Astrocyte (in vitro differentiated cells and primary cell): ENCODE measurements around the gene HSD17B8. TPM values are rescaled to one million over a fixed set of nuclear protein-coding genes. Genes with fewer than 3 reads are reported as not detected.

ENCODE experiments used
- DNase-seq: peaks from one replicate; pipeline ENCODE4 v3.0.0-alpha.2; 2010; ENCODE audit warnings: low read depth
- FAIRE-seq: peaks from 2 replicates; lab custom pipeline; 2011; peaks lifted over from hg19 to GRCh38; lab: Jason Lieb, UNC
- H2AFZ ChIP-seq: 2 replicates; pipeline ENCODE4 v1.6.0; 2012; ENCODE audit warnings: low read depth, low read length, inconsistent platforms
- H3K27ac ChIP-seq: 2 replicates; pipeline ENCODE4 v1.5.1; 2011; ENCODE audit warnings: low read depth, low read length, inconsistent platforms
- H3K27me3 ChIP-seq: 2 replicates; pipeline ENCODE4 v1.6.0; 2011; ENCODE audit warnings: low read length, inconsistent platforms; ENCODE audit not compliant: insufficient read depth
- H3K36me3 ChIP-seq: 2 replicates; pipeline ENCODE4 v1.5.1; 2011; ENCODE audit warnings: low read length, inconsistent platforms; ENCODE audit not compliant: insufficient read depth
- H3K4me1 ChIP-seq: 2 replicates; pipeline ENCODE4 v1.5.1; 2011; ENCODE audit warnings: low read length, inconsistent platforms; ENCODE audit not compliant: insufficient read depth
- H3K4me2 ChIP-seq: 2 replicates; pipeline ENCODE4 v1.6.0; 2012; ENCODE audit warnings: low read length, inconsistent platforms
- H3K4me3 ChIP-seq: 2 replicates; pipeline ENCODE4 v1.5.1; 2011; ENCODE audit warnings: low read depth, mild to moderate bottlenecking, low read length, inconsistent platforms; ENCODE audit not compliant: insufficient read depth
- H3K79me2 ChIP-seq: 2 replicates; pipeline ENCODE4 v1.6.0; 2012; ENCODE audit warnings: mild to moderate bottlenecking, low read length, inconsistent platforms; ENCODE audit not compliant: insufficient read depth
- H3K9ac ChIP-seq: 2 replicates; pipeline ENCODE4 v1.6.0; 2012; ENCODE audit warnings: mild to moderate bottlenecking, low read length, inconsistent platforms
- H3K9me3 ChIP-seq: 2 replicates; pipeline ENCODE4 v1.5.1; 2012; ENCODE audit warnings: low read depth, mild to moderate bottlenecking, low read length, inconsistent platforms; ENCODE audit not compliant: insufficient read depth
- H4K20me1 ChIP-seq: 2 replicates; pipeline ENCODE4 v1.6.0; 2012; ENCODE audit warnings: low read length, inconsistent platforms; ENCODE audit not compliant: insufficient read depth
- H3K27ac Mint-ChIP-seq: one replicate; pipeline ENCODE4 v1.8.0; 2021; ENCODE audit warnings: mild to moderate bottlenecking, mixed read lengths; ENCODE audit not compliant: unreplicated experiment
- H3K27me3 Mint-ChIP-seq: one replicate; pipeline ENCODE4 v1.8.0; 2021; ENCODE audit warnings: low read depth, mixed read lengths; ENCODE audit not compliant: unreplicated experiment
- H3K36me3 Mint-ChIP-seq: one replicate; pipeline ENCODE4 v1.8.0; 2021; ENCODE audit warnings: low read depth, mixed read lengths; ENCODE audit not compliant: unreplicated experiment
- H3K4me1 Mint-ChIP-seq: one replicate; pipeline ENCODE4 v1.8.0; 2021; ENCODE audit warnings: low read depth, mixed read lengths; ENCODE audit not compliant: unreplicated experiment
- H3K4me3 Mint-ChIP-seq: one replicate; pipeline ENCODE4 v1.8.0; 2021; ENCODE audit warnings: mild to moderate bottlenecking, moderate library complexity, mixed read lengths; ENCODE audit not compliant: unreplicated experiment
- H3K9me3 Mint-ChIP-seq: one replicate; pipeline ENCODE4 v1.8.0; 2021; ENCODE audit warnings: mild to moderate bottlenecking, mixed read lengths; ENCODE audit not compliant: unreplicated experiment
- EZH2 ChIP-seq: IDR thresholded peaks from 2 replicates; pipeline ENCODE4 v1.6.1; 2012; ENCODE audit warnings: mild to moderate bottlenecking, low read length, inconsistent platforms; ENCODE audit not compliant: insufficient read depth
- total RNA-seq: library from RNA; stranded (reverse); gene quantifications from 2 replicates; pipeline ENCODE4 v1.2.1, GENCODE V29; 2021
- TF ChIP-seq, protein P1 (sequence below): IDR thresholded peaks from 2 replicates; pipeline ENCODE4 v1.5.1; 2011; ENCODE audit warnings: low read depth, mild to moderate bottlenecking, inconsistent platforms, low read length, moderate library complexity; ENCODE audit not compliant: insufficient read depth

Gene HSD17B8
- total RNA-seq, 1 donor from 2014 or later = 2.1 TPM

DNA sequence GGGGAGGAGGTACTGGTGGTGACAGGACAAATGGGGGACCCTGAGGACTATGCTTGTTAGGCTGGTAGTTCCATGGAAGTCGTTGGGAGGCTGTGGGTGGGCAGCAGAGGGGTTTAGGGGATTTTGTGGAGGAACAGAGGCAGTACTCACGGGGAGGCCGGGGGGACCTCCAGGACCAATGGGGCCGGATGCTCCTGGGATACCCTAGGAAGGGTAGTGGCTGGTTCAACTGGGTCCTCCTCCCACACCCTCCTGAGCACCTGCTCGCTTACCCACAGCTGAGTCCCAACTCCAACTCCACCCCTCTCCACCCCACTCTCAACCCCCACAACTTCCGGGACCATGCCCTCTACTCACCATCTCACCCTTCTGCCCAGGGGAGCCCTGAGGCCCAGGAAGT, 38.1 kb upstream of the HSD17B8 start:
- DNase-seq = no peak
- no peak for FAIRE-seq
- no peaks in the 10 kb centered on the region for H3K4me1 Mint-ChIP-seq
- no peak overlapping the region for H3K27ac ChIP-seq
- no peak overlapping the region for H3K9ac ChIP-seq
- no peaks in the 10 kb centered on the region for H3K79me2 ChIP-seq
- H3K9me3 Mint-ChIP-seq = peaks cover 3% of the 10 kb centered on the region
- H3K27me3 Mint-ChIP-seq = peaks cover 44% of the 10 kb centered on the region
- no peaks in the 10 kb centered on the region for H3K36me3 ChIP-seq
- no peak overlapping the region for H2AFZ ChIP-seq
- H4K20me1 ChIP-seq = no peaks in the 10 kb centered on the region
- no peak overlapping the region for H3K4me3 ChIP-seq
- H3K36me3 Mint-ChIP-seq = no peaks in the 10 kb centered on the region
- H3K4me2 ChIP-seq = no peak overlapping the region
- no peak overlapping the region for H3K27ac Mint-ChIP-seq
- H3K4me3 Mint-ChIP-seq = no peak overlapping the region
- peaks cover 7% of the 10 kb centered on the region for H3K4me1 ChIP-seq
- H3K27me3 ChIP-seq = no peaks in the 10 kb centered on the region
- no peaks in the 10 kb centered on the region for H3K9me3 ChIP-seq
- TF ChIP-seq, protein P1, sequence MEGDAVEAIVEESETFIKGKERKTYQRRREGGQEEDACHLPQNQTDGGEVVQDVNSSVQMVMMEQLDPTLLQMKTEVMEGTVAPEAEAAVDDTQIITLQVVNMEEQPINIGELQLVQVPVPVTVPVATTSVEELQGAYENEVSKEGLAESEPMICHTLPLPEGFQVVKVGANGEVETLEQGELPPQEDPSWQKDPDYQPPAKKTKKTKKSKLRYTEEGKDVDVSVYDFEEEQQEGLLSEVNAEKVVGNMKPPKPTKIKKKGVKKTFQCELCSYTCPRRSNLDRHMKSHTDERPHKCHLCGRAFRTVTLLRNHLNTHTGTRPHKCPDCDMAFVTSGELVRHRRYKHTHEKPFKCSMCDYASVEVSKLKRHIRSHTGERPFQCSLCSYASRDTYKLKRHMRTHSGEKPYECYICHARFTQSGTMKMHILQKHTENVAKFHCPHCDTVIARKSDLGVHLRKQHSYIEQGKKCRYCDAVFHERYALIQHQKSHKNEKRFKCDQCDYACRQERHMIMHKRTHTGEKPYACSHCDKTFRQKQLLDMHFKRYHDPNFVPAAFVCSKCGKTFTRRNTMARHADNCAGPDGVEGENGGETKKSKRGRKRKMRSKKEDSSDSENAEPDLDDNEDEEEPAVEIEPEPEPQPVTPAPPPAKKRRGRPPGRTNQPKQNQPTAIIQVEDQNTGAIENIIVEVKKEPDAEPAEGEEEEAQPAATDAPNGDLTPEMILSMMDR = no peak
- TF ChIP-seq EZH2 = no peak

DNA sequence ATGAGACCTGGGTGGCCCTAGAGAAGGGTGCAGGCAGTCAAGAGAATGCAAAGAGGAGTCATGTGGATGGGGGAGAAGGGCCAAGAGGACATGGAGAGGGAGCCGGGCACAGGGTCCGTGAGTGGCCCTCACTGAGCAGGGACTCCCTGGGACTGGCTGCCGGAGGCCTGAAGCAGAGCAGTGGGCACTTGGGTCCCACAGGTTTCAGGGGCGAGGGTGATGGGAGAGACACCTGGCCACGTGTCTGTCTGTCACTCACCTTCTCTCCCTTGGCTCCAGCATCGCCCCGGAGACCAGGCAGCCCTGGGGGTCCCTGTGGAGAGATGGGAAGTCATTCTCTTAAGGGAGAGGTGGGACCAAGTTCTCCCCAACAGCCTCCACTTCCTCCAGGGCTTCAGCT, 37.6 kb upstream of the HSD17B8 start:
- peaks cover 45% of the 10 kb centered on the region for H3K27me3 Mint-ChIP-seq
- no peaks in the 10 kb centered on the region for H3K36me3 ChIP-seq
- no peak overlapping the region for H3K4me3 ChIP-seq
- FAIRE-seq (no peak), DNase-seq (no peak)
- no peaks in the 10 kb centered on the region for H4K20me1 ChIP-seq
- no peaks in the 10 kb centered on the region for H3K36me3 Mint-ChIP-seq
- no peak overlapping the region for H3K9ac ChIP-seq
- no peak overlapping the region for H3K4me3 Mint-ChIP-seq
- H3K27ac Mint-ChIP-seq = no peak overlapping the region
- TF ChIP-seq, protein P1 = no peak
- TF ChIP-seq EZH2 = no peak
- H3K4me1 Mint-ChIP-seq = no peaks in the 10 kb centered on the region
- no peak overlapping the region for H3K4me2 ChIP-seq
- H3K27ac ChIP-seq = no peak overlapping the region
- no peaks in the 10 kb centered on the region for H3K27me3 ChIP-seq
- peaks cover 3% of the 10 kb centered on the region for H3K9me3 Mint-ChIP-seq
- H3K79me2 ChIP-seq = no peaks in the 10 kb centered on the region
- peaks cover 4% of the 10 kb centered on the region for H3K4me1 ChIP-seq
- H2AFZ ChIP-seq = no peak overlapping the region
- no peaks in the 10 kb centered on the region for H3K9me3 ChIP-seq

DNA sequence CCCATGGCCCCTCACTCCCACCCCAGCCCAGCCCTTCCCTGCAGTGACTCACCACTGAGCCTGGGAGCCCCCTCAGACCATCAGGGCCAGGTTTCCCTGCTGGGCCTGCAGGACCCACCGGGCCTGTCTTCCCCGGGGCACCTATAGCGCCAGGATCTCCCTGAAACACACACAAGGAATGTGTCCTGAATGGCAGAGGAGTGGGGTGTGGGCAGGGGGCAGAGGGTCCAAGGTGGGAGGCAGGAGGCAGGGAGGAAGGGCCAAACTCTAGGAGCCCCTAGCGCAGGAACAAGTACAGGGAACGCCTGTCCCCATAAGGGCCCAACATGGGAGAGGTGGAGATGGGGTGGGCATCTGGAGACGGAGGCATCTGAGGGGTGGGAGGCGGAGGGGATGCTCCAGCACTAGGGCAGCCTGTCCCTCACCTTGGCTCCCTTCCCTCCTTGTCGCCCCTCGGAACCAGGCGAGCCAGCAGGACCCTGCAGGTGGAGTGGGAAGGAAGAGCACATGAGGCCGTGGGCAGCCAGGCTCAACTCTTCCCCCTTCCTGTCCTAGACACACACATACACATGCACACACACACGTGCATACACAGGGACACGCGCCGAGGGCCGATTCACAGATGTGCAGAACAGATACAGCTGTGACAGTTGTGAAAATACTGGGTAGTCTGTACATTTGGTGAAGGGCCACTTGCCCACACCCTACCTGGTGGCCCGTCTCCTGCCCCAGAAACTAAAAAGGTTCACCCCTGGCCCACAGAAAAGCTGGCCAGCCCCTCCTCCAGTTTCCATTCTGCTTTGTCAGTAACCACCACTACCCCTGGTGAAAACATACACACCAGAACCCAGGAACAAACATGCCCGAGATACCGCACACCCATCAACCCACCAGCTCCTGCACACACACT, 36.8 kb upstream of the HSD17B8 start:
- no peak overlapping the region for H3K4me3 ChIP-seq
- no peaks in the 10 kb centered on the region for H3K4me1 Mint-ChIP-seq
- no peaks in the 10 kb centered on the region for H3K4me1 ChIP-seq
- DNase-seq (no peak), FAIRE-seq (no peak)
- no peak overlapping the region for H2AFZ ChIP-seq
- H4K20me1 ChIP-seq = no peaks in the 10 kb centered on the region
- peaks cover 46% of the 10 kb centered on the region for H3K27me3 Mint-ChIP-seq
- no peak overlapping the region for H3K4me3 Mint-ChIP-seq
- H3K9ac ChIP-seq = no peak overlapping the region
- no peaks in the 10 kb centered on the region for H3K36me3 ChIP-seq
- H3K36me3 Mint-ChIP-seq = no peaks in the 10 kb centered on the region
- H3K4me2 ChIP-seq = no peak overlapping the region
- H3K27ac Mint-ChIP-seq = no peak overlapping the region
- TF ChIP-seq, protein P1 = no peak
- TF ChIP-seq EZH2 = no peak
- H3K9me3 ChIP-seq = no peaks in the 10 kb centered on the region
- H3K9me3 Mint-ChIP-seq = peaks cover 3% of the 10 kb centered on the region
- no peak overlapping the region for H3K27ac ChIP-seq
- no peaks in the 10 kb centered on the region for H3K27me3 ChIP-seq
- H3K79me2 ChIP-seq = no peaks in the 10 kb centered on the region
